GM04503 (cell line): ENCODE data around the gene UHRF2.
"Not testable (repeated sequence)": the region's sequence is repeated elsewhere in the genome, so short reads cannot be mapped to it uniquely, and the experiment has no call there.

Experiments
- DNase-seq: peaks from one replicate; pipeline ENCODE4 v3.0.0-alpha.2; 2012; ENCODE audit warnings: low read depth

Gene UHRF2

GRCh38 chr9:6412487-6413364 is at the start of gene UHRF2:
Gene UHRF2, plus strand, starts transcription at chr9:6413199. Its CDS starts 292 bp downstream, at chr9:6413491.
- DNase-seq, result peak; percentile 79

- no peak for DNase-seq
These were observed 45.7 kb upstream of the UHRF2 start for GRCh38 chr9:6367128-6367890.

GRCh38 chr9:6368831-6369230 is 44.2 kb upstream of the UHRF2 start:
- DNase-seq, result no peak

- not testable (repeated sequence) for DNase-seq
These were observed 31.5 kb upstream of the UHRF2 start for GRCh38 chr9:6381477-6382012.

GRCh38 chr9:6382681-6383080 is 30.3 kb upstream of the UHRF2 start:
- peak; percentile 18 for DNase-seq

- peak; percentile 17 for DNase-seq
These were observed 29.3 kb upstream of the UHRF2 start for GRCh38 chr9:6383551-6384225.

GRCh38 chr9:6384732-6385131 is 28.3 kb upstream of the UHRF2 start:
- DNase-seq, result no peak

- no peak for DNase-seq
These were observed 13.9 kb upstream of the UHRF2 start for GRCh38 chr9:6399071-6399470.

GRCh38 chr9:6405371-6405770 is 7.6 kb upstream of the UHRF2 start:
- DNase-seq, result no peak

- DNase-seq, result no peak
These were observed 5.2 kb upstream of the UHRF2 start for GRCh38 chr9:6407778-6408177.

GRCh38 chr9:6408320-6408719 is 4.7 kb upstream of the UHRF2 start:
- DNase-seq, result no peak

- no peak for DNase-seq
These were observed 3.2 kb upstream of the UHRF2 start for GRCh38 chr9:6409811-6410210.

- no peak for DNase-seq
These were observed 2.4 kb upstream of the UHRF2 start for GRCh38 chr9:6410633-6411032.

- no peak for DNase-seq
These were observed 607 bp downstream of the UHRF2 start for GRCh38 chr9:6413365-6414246.

GRCh38 chr9:6414247-6414641 is 1.2 kb downstream of the UHRF2 start:
- peak; percentile 42 for DNase-seq

GRCh38 chr9:6415266-6415665 is 2.3 kb downstream of the UHRF2 start:
- DNase-seq, result no peak

- no peak for DNase-seq
These were observed 4.2 kb downstream of the UHRF2 start for GRCh38 chr9:6417186-6417585.

- DNase-seq, result no peak
These were observed 5.8 kb downstream of the UHRF2 start for GRCh38 chr9:6418764-6419163.

GRCh38 chr9:6424940-6425339 is 11.9 kb downstream of the UHRF2 start:
- no peak for DNase-seq

- DNase-seq, result no peak
These were observed 13.1 kb downstream of the UHRF2 start for GRCh38 chr9:6426117-6426516.
